HG02973 (cell line): ENCODE results near the gene MC4R.
"Not testable (repeated sequence)": the region's sequence is repeated elsewhere in the genome, so short reads cannot be mapped to it uniquely, and the experiment has no call there.

Experiments
- ATAC-seq: cut with Tn5 transposase; IDR thresholded peaks from one replicate; pipeline ENCODE4 v1.9.1; 2021; ENCODE audit warnings: moderate library complexity; ENCODE audit not compliant: unreplicated experiment

The MC4R gene

DNA sequence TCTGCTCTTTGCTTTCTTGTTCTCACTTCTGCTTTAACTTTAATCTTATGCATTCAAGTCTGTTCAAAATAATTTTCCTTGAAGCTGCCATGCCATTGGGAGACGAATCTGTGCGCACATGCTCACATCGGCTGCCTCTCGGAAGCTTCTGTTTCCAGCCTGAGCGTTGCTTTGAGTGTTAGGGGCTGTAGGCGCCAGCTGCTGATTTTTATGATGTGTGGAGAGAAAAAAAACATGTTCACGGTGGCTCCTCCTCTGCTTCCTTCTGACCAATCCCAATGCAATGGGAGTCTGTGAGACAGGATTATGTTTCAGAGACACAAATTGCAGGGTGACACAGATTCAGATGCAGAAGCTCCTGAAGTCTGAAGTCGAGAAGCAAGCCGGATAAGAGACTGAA, at the start of gene MC4R:
Gene MC4R (minus strand): TSS at position 180 of the 400 bp plus-strand sequence. CDS start 426 bp downstream, outside the sequence.
- no peak for ATAC-seq

GRCh38 chr18:60422306-60422705, 49.7 kb upstream of the MC4R start:
- not testable (repeated sequence) for ATAC-seq

DNA sequence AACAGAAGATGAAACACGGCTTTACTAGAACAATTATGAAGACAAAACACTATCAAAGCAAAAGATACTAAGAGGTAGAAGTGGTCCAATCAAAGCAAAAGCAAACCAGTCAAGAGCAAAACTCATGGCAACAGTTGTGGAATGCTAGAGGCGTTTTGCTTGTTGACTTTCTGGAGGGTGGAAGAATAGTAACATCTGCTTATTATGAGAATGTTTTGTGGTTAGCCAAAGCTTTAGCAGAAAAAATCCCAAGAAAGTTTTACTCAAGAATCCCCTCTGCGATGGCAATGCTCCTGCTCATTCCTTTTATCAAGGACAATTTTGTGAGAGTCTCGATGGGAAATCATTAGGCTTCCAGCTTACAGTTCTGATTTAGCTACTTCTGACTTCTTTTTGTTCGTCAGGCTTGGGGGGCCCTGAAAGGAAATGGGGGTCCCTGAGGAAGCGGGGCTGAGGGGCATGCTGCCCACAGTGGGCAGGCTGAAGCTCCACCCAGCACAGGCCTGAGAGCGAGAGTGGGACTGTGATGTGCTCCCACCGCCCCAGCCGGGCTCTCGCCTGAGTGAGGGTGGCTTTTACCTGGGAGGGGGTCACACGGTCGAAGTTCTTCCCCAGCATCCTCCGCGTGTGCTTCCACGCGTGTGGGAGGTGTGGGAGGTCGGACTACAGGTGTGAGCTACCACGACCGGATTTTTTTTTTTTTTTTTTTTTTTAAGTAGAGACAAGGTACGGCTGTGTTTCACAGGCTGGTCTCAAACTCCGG, 49.0 kb upstream of the MC4R start:
- ATAC-seq, result no peak

- no peak for ATAC-seq
Measured at GRCh38 chr18:60417946-60418345, 45.4 kb upstream of the MC4R start.

DNA sequence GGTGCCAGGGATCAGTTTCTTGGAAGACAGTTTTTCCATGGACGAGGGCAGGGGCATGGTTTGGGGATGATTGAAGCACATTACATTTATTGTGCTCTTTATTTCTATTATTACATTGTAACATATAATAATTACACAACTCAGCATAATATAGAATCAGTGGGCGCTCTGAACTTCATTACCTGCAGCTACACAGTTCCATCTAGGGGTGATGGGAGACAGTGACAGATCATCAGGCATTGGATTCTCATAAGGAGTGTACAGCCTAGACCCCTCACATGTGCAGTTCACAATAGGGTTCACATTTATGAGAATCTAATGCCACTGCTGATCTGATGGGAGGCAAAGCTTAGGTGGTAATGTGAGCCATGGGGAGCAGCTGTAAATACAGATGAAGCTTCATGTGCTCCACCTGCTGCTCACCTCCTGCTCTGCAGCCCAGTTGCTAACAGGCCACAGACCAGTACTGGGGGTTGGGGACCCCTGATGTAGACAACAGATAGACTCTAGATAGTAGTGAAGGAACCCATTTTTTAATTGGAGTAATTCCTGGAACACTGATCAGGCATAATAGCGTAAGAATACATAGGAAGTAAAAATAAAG, 41.5 kb upstream of the MC4R start:
- no peak for ATAC-seq

DNA sequence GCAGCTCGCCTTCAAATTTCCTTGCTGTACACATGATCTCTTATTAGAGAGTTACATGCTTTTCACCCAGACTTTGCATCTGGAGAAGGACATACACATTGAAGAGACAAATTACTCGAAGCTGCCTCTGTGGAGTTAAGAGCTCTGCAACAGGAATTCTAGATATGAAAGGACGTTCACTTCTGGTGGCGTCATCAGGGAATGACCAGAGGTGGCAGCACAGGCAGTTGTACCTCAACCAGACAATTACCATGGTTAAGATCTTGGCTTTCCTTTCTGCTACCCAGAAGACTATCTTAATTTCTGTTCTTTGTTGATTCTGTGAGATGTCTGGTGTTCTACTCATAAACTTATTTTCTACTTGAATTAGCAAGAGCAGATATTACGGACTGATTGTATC, 39.1 kb upstream of the MC4R start:
- no peak for ATAC-seq

DNA sequence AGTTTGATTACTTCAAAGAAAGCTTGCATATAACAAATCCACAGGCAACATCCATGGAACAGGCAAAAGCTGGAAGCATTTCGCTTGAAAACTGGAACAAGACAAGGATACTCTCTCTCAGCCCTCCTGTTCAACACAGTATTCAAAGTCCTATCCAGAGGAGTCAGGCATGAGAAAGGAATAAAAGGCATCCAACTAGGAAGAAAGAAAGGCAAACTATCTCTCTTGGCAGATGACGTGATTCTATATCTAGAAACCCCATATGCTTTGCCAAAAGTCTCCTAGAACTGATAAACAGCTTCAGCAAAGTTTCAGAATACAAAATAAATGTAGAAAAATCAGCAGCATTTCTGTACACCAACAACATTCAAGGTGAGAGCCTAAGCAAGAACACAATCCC, 34.1 kb upstream of the MC4R start:
- ATAC-seq, result no peak

- no peak for ATAC-seq
Measured at GRCh38 chr18:60404486-60405085, 32.0 kb upstream of the MC4R start.

DNA sequence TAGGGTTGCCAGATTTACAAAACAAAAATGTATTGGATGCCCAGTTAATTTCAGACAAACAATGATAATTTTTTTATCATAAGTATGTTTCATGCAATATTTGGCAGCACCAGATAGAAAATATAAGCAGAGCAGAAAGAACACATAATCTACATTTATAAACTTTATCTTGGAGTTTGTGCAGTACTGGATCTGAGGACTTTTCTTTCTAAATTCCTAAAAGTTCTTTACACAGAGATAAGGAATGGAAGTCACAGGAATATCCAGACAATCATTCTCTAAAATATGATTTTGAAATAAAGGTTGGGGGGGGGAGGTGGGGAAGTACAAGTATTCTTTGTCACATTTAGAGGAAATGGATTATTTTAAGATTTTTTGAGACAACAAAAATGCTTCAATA, 28.8 kb upstream of the MC4R start:
- no peak for ATAC-seq

- ATAC-seq, result no peak
Measured at GRCh38 chr18:60391571-60392226, 19.1 kb upstream of the MC4R start.

- no peak for ATAC-seq
Measured at GRCh38 chr18:60389314-60389713, 16.7 kb upstream of the MC4R start.

- no peak for ATAC-seq
Measured at GRCh38 chr18:60385693-60386092, 13.1 kb upstream of the MC4R start.

GRCh38 chr18:60383893-60384292, 11.3 kb upstream of the MC4R start:
- no peak for ATAC-seq

DNA sequence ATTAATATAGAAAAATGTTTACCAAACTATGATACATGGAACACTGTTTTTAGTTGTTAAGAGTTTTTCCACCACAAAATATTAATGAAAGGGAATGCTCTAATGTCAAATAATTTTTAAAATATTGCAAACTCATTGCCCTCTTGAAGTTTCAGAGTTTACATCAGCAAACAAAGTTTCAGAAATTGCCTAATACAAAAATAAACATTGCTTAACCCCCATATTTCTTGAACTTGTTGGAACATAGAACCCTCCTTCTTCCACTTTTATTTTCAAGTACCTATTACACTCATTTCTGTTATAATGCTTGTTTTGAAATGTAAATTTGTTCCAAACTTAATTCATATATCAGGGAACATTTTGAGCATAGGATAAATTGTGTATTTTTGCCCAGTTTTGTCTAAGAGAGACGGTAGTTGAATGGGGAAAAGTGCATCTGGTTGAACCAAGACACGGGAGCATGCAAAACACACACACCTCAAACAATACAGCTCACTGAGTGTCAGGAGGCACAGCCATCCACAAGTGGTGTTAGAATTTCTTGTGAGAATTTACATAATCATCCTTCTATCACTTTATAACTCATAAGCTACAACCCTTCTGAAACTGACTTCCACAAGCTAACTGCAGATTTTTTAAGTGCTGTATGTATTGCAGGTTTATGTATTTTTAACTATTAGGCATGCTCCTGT, 5.3 kb upstream of the MC4R start:
- ATAC-seq, result no peak

GRCh38 chr18:60372132-60372531, 443 bp downstream of the MC4R start:
- ATAC-seq, result no peak

DNA sequence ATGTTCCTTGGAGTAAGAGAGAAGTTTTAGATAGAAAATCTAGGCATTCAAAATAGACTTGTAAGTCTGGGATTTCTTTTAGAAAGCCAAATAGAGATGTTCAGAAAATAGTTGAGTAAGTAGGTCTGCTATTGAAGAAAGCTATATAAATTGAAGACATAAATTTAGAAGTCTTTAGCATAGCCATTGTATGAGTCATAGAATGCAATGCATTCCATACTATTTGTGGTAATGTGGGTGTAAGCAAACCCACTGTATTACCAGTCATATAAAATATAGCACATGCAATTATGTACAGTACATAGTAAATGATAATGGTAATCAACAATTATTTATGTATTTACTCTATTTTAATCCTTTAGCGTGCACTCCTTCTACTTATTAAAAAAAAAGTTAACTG, 14.1 kb downstream of the MC4R start:
- ATAC-seq, result no peak

DNA sequence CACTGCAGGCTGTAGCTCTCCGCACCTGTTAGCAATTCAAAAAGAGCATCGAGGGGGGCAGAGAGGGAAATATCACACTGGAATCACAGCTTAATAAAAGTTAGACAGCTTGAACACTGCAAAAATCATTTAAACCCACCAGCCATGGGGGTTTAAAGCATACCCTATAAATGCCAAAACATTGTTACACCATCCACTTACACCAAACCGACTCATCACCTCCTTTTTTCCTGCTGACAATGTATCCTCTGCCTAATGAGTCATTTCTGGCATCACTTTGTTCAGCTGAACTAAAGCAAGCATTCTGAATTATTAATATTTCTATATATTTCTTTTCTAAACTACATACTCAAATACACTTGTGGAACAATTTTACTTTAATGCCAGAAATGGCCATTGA, 21.6 kb downstream of the MC4R start:
- ATAC-seq, result no peak

DNA sequence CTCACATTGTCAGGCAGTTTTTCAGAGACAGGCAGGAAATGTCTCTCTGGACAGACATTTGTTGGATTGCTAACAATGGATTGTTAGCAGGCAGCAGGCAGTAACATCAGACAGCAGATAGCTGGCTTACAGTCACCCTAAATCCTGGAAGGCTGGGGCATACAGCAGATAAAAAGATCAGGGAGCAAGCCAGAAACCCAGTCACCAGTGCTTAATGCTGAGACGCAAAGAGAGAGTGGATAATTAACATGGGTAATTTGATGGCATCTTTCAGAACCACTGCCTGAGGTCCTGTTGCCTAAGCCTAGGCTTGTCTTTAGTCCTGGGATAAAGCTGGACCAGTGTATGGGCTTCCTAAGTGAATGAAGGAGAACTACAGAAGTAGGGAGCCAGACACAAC, 22.4 kb downstream of the MC4R start:
- ATAC-seq, result no peak

DNA sequence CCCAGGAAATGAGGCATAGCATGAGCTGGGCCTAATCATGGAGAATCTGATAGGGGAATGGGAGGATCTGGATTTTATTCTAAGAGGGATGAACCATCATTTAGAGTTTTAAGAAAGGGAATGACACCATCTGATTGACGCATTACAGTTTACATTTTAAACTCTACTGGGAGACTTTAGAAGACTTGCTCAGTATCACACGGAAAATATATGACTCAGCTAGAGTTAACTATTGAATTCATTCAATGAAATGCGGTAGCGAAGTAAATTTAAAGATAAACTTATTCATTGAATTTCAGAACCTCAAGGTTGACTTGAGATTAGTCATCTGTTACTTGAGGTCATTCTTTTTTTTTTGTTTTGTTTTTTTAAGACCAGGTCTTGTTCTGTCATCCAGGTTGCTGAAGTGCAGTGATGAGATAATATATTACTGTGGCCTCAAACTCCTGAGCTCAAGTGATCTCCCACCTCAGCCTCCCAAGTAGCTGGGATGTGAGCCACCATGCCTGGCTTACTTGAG, 25.0 kb downstream of the MC4R start:
- ATAC-seq, result no peak

- no peak for ATAC-seq
Measured at GRCh38 chr18:60339018-60339417, 33.6 kb downstream of the MC4R start.

GRCh38 chr18:60331890-60332289, 40.7 kb downstream of the MC4R start:
- ATAC-seq, result no peak
